CD8-positive, alpha-beta memory T cell (primary cell): ENCODE measurements around the gene SCAMP4. TPM values are rescaled to one million over a fixed set of nuclear protein-coding genes. Genes with fewer than 3 reads are reported as not detected.

Source experiments
- CTCF ChIA-PET: fragments of 350-600 bp; sonication (Branson Sonifier 250); formaldehyde crosslinking; loops from one replicate; lab custom pipeline; 2021; ENCODE audit warnings: antibody characterized with exemption; lab: Charles Lee
- POLR2A ChIA-PET: fragments of 350-600 bp; sonication (Branson Sonifier 250); formaldehyde crosslinking; loops from one replicate; lab custom pipeline; 2021; ENCODE audit warnings: antibody characterized with exemption; lab: Charles Lee
- DNase-seq, 5 donors: peaks; one replicate each; pipeline versions ENCODE4 v3.0.0 to v3.0.0-alpha.2; 2020 to 2022; ENCODE audit warnings: mixed read lengths in 1 of 5
- H3K27ac ChIP-seq: one replicate; pipeline ENCODE4 v1.7.0; 2013; ENCODE audit warnings: low read depth, mild to moderate bottlenecking, low read length, moderate library complexity
- H3K27me3 ChIP-seq: 2 replicates; pipeline ENCODE4 v1.7.0; 2013; ENCODE audit warnings: low read length, mild to moderate bottlenecking; ENCODE audit not compliant: insufficient read depth, poor library complexity, severe bottlenecking
- H3K36me3 ChIP-seq: 2 replicates; pipeline ENCODE4 v1.7.0; 2013; ENCODE audit warnings: mild to moderate bottlenecking, low read length, moderate library complexity; ENCODE audit not compliant: insufficient read depth
- H3K4me1 ChIP-seq: 2 replicates; pipeline ENCODE4 v1.7.0; 2013; ENCODE audit warnings: mild to moderate bottlenecking, low read length, moderate library complexity; ENCODE audit not compliant: insufficient read depth
- H3K4me3 ChIP-seq: 2 replicates; pipeline ENCODE4 v1.7.0; 2013; ENCODE audit warnings: mild to moderate bottlenecking, low read length
- H3K9me3 ChIP-seq: 2 replicates; pipeline ENCODE4 v1.7.0; 2013; ENCODE audit warnings: mild to moderate bottlenecking, low read length
- H3K27ac Mint-ChIP-seq, 8 donors: one replicate each; pipeline ENCODE4 v1.8.0; 2020 to 2021; ENCODE audit warnings: mixed read lengths in 8 of 8, mild to moderate bottlenecking in 6 of 8, inconsistent platforms in 3 of 8, moderate library complexity in 3 of 8
- H3K27me3 Mint-ChIP-seq, 2 donors: one replicate each; pipeline ENCODE4 v1.8.0; 2020 to 2021; ENCODE audit warnings: mixed read lengths in 2 of 2, mild to moderate bottlenecking in 1 of 2, moderate library complexity in 1 of 2
- H3K36me3 Mint-ChIP-seq, 3 donors: one replicate each; pipeline ENCODE4 v1.8.0; 2020 to 2021; ENCODE audit warnings: mixed read lengths in 3 of 3, inconsistent platforms in 1 of 3, mild to moderate bottlenecking in 1 of 3
- H3K4me1 Mint-ChIP-seq, 3 donors: one replicate each; pipeline ENCODE4 v1.8.0; 2020 to 2021; ENCODE audit warnings: mixed read lengths in 3 of 3, inconsistent platforms in 1 of 3, mild to moderate bottlenecking in 1 of 3
- H3K4me3 Mint-ChIP-seq, 7 donors: one replicate each; pipeline ENCODE4 v1.8.0; 2020 to 2021; ENCODE audit warnings: mixed read lengths in 7 of 7, mild to moderate bottlenecking in 6 of 7, moderate library complexity in 4 of 7, inconsistent platforms in 2 of 7
- H3K9me3 Mint-ChIP-seq, 5 donors: one replicate each; pipeline ENCODE4 v1.8.0; 2020 to 2022; ENCODE audit warnings: mixed read lengths in 5 of 5, mild to moderate bottlenecking in 3 of 5, moderate library complexity in 2 of 5, inconsistent platforms in 1 of 5
- polyA plus RNA-seq: library from polyadenylated mRNA; unstranded; fragments of 300-500 nt; fragmentation: Illumina TruSeq; gene quantifications from one replicate; pipeline ENCODE4 v1.2.3, GENCODE V29; 2021
- total RNA-seq, 2 experiments: library from RNA; stranded (reverse); gene quantifications; one replicate each; pipeline ENCODE4 v1.2.3, GENCODE V29; 2021

SCAMP4 gene
- total and polyA plus RNA-seq, 3 experiments from 2014 or later = 16.3 to 40.6 (median 38.6) TPM

DNA sequence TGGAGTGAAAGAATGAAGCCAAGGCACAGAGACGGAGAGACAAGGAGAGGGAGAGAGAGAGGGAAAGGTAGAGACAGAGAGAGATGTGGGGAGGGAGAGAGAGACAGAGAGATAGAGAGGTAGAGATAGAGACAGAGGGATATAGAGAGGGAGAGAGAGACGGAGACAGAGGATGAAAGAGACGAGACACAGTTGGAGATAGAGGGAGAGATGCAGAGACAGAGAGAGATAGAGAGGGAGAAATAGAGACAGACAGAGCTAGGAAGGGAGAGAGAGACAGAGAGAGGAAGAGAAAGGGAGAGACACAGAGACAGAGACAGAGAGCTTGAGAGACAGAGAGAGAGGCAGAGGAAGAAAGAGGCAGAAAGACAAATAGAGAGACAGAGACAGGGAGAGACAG lies 31.2 kb downstream of the SCAMP4 start:
- Histone ChIP-seq H3K36me3 (no peaks in the 10 kb centered on the region), H3K4me1 (peaks cover 13% of the 10 kb centered on the region), H3K27me3 (no peaks in the 10 kb centered on the region), H3K4me3 (no peak overlapping the region), H3K9me3 (no peaks in the 10 kb centered on the region), H3K27ac (no peak overlapping the region)
- Mint-ChIP-seq H3K27me3 (peaks cover 0 to 14% of the 10 kb centered on the region in 2 donors), H3K27ac (peak overlapping the region in 7 of 8 donors; percentile 54 to 94 (median 81)), H3K4me1 (peaks cover 19 to 32% (median 20%) of the 10 kb centered on the region in 3 donors), H3K9me3 (peaks cover 0 to 2% (median 0%) of the 10 kb centered on the region in 5 donors), H3K36me3 (peaks cover 0 to 3% (median 3%) of the 10 kb centered on the region in 3 donors), H3K4me3 (peak overlapping the region in 1 of 7 donors; percentile 76)
- no peak for DNase-seq
- ChIA-PET CTCF (interaction anchor here (0.7 to 1.1 kb wide), 3 partner anchors 10 to 72 kb away, joined by 3 to 4 read pairs (median 3); no protein-coding TSS in a partner anchor), POLR2A (no interaction called here)

- ChIA-PET POLR2A (no interaction called here), CTCF (interaction anchor here (1.1 kb wide), 1 partner anchor 72 kb away, joined by 3 read pairs; no protein-coding TSS in a partner anchor)
- H3K9me3 ChIP-seq = no peaks in the 10 kb centered on the region
- Mint-ChIP-seq H3K27me3 (peaks cover 0 to 16% of the 10 kb centered on the region in 2 donors), H3K4me3 (peak overlapping the region in 1 of 7 donors; percentile 76), H3K9me3 (peaks cover 0 to 2% (median 0%) of the 10 kb centered on the region in 5 donors), H3K27ac (peak overlapping the region in 5 of 8 donors; percentile 54 to 99 (median 92)), H3K4me1 (peaks cover 19 to 28% (median 20%) of the 10 kb centered on the region in 3 donors), H3K36me3 (peaks cover 0 to 6% (median 3%) of the 10 kb centered on the region in 3 donors)
- H3K36me3 ChIP-seq = no peaks in the 10 kb centered on the region
- peaks cover 13% of the 10 kb centered on the region for H3K4me1 ChIP-seq
- no peak overlapping the region for H3K4me3 ChIP-seq
- H3K27me3 ChIP-seq = no peaks in the 10 kb centered on the region
- H3K27ac ChIP-seq = no peak overlapping the region
- no peak for DNase-seq
Observed at GRCh38 chr19:1936916-1937610, 31.9 kb downstream of the SCAMP4 start.

DNA sequence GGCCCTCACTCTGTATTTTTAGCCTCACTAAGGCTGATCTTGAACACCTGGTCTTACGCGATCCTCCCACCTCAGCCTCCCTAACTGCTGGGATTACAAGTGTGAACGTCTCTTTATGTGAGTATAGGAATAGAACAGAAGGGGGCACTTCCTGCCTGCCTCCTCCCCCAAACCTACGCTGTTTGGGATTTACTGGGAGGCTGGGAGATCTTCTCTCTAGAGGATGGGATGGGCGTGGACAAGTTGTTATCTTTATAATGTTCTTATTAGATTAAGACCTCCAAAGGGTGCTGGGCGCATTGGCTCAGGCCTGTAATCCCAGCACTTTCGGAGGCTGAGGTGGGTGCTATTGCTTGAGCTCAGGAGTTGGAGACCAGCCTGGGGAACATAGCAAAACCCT lies 32.9 kb downstream of the SCAMP4 start:
- Mint-ChIP-seq H3K4me3 (peak overlapping the region in 1 of 7 donors; percentile 3), H3K4me1 (peaks cover 24 to 33% (median 25%) of the 10 kb centered on the region in 3 donors), H3K27ac (peak overlapping the region; percentile 55 to 99 (median 82)), H3K9me3 (peaks cover 0 to 2% (median 0%) of the 10 kb centered on the region in 5 donors), H3K27me3 (peaks cover 0 to 16% of the 10 kb centered on the region in 2 donors), H3K36me3 (peaks cover 0 to 16% (median 3%) of the 10 kb centered on the region in 3 donors)
- POLR2A ChIA-PET = no interaction called here
- CTCF ChIA-PET = interaction anchor here (0.8 kb wide), 1 partner anchor 112 kb away, joined by 3 read pairs; no protein-coding TSS in a partner anchor
- DNase-seq = no peak
- H3K27ac ChIP-seq = no peak overlapping the region
- H3K36me3 ChIP-seq = no peaks in the 10 kb centered on the region
- no peaks in the 10 kb centered on the region for H3K27me3 ChIP-seq
- no peaks in the 10 kb centered on the region for H3K9me3 ChIP-seq
- no peak overlapping the region for H3K4me3 ChIP-seq
- peaks cover 16% of the 10 kb centered on the region for H3K4me1 ChIP-seq

- H3K27me3 ChIP-seq = no peaks in the 10 kb centered on the region
- Mint-ChIP-seq H3K9me3 (peaks cover 0 to 2% (median 0%) of the 10 kb centered on the region in 5 donors), H3K27ac (peak within 1 kb of the TSS; percentile 98 to 100 (median 99)), H3K4me3 (peak within 1 kb of the TSS; percentile 89 to 100 (median 93)), H3K27me3 (peaks cover 0 to 12% of the 10 kb centered on the region in 2 donors), H3K4me1 (peaks cover 29 to 56% (median 29%) of the 10 kb centered on the region in 3 donors), H3K36me3 (peaks cover 0 to 23% (median 2%) of the 10 kb centered on the region in 3 donors)
- CTCF ChIA-PET = interaction anchor here (1.2 to 3.3 kb wide), 4 partner anchors 12 to 149 kb away, joined by 3 to 11 read pairs (median 4); no protein-coding TSS in a partner anchor
- no peaks in the 10 kb centered on the region for H3K36me3 ChIP-seq
- peaks cover 34% of the 10 kb centered on the region for H3K4me1 ChIP-seq
- H3K4me3 ChIP-seq = peak within 1 kb of the TSS; percentile 75
- no peak for DNase-seq
- POLR2A ChIA-PET = interaction anchor here (0.6 to 1.0 kb wide), 5 partner anchors 17 to 1637 kb away, joined by 3 to 7 read pairs (median 5); partner anchors contain the start of gene MOB3A
- peak within 1 kb of the TSS; percentile 90 for H3K27ac ChIP-seq
- H3K9me3 ChIP-seq = no peaks in the 10 kb centered on the region
Observed at GRCh38 chr19:1941146-1942077, 36.2 kb downstream of the SCAMP4 start, which contains the start of gene CSNK1G2. TSS of gene CSNK1G2 (plus strand) at chr19:1941172. CDS start at chr19:1969773, 28,601 bp downstream.

GRCh38 chr19:1942078-1942933 lies 37.1 kb downstream of the SCAMP4 start:
- Mint-ChIP-seq H3K27ac (peak overlapping the region; percentile 98 to 100 (median 98)), H3K9me3 (peaks cover 0 to 2% (median 0%) of the 10 kb centered on the region in 5 donors), H3K27me3 (peaks cover 0 to 12% of the 10 kb centered on the region in 2 donors), H3K4me1 (peaks cover 27 to 62% (median 29%) of the 10 kb centered on the region in 3 donors), H3K36me3 (peaks cover 0 to 23% (median 0%) of the 10 kb centered on the region in 3 donors), H3K4me3 (peak overlapping the region; percentile 89 to 100 (median 93))
- peaks cover 34% of the 10 kb centered on the region for H3K4me1 ChIP-seq
- peak; percentile 77 to 89 (median 84) for DNase-seq
- H3K4me3 ChIP-seq = peak overlapping the region; percentile 75
- ChIA-PET POLR2A (interaction anchor here (0.6 to 1.0 kb wide), 7 partner anchors 16 to 1636 kb away, joined by 3 to 7 read pairs (median 5); partner anchors contain the start of gene MOB3A), CTCF (interaction anchor here (1.0 to 3.3 kb wide), 5 partner anchors 13 to 148 kb away, joined by 3 to 11 read pairs (median 4); no protein-coding TSS in a partner anchor)
- H3K9me3 ChIP-seq = no peaks in the 10 kb centered on the region
- H3K36me3 ChIP-seq = no peaks in the 10 kb centered on the region
- no peaks in the 10 kb centered on the region for H3K27me3 ChIP-seq
- H3K27ac ChIP-seq = peak overlapping the region; percentile 89

GRCh38 chr19:1942934-1943555 lies 37.8 kb downstream of the SCAMP4 start:
- Mint-ChIP-seq H3K4me1 (peaks cover 27 to 59% (median 29%) of the 10 kb centered on the region in 3 donors), H3K9me3 (peaks cover 0 to 2% (median 0%) of the 10 kb centered on the region in 5 donors), H3K4me3 (peak overlapping the region; percentile 89 to 100 (median 93)), H3K27ac (peak overlapping the region; percentile 98 to 100 (median 98)), H3K27me3 (peaks cover 0 to 12% of the 10 kb centered on the region in 2 donors), H3K36me3 (peaks cover 0 to 23% (median 0%) of the 10 kb centered on the region in 3 donors)
- peak overlapping the region; percentile 89 for H3K27ac ChIP-seq
- CTCF ChIA-PET = interaction anchor here (1.0 to 3.3 kb wide), 5 partner anchors 14 to 147 kb away, joined by 3 to 11 read pairs (median 4); no protein-coding TSS in a partner anchor
- H3K4me3 ChIP-seq = peak overlapping the region; percentile 75
- H3K4me1 ChIP-seq = peaks cover 34% of the 10 kb centered on the region
- DNase-seq = peak in 2 of 5 donors; percentile 12 to 35
- POLR2A ChIA-PET = interaction anchor here (0.6 to 1.0 kb wide), 2 partner anchors 29 to 106 kb away, joined by 5 read pairs; no protein-coding TSS in a partner anchor
- no peaks in the 10 kb centered on the region for H3K9me3 ChIP-seq
- no peaks in the 10 kb centered on the region for H3K27me3 ChIP-seq
- no peaks in the 10 kb centered on the region for H3K36me3 ChIP-seq
